ENCODE results near the gene DTWD1.

The DTWD1 gene

GRCh38 chr15:49625460-49626036 lies 4.7 kb downstream of the DTWD1 start:
- Histone ChIP-seq H3K9ac (no peak overlapping the region), H3K4me1 (no peaks in the 10 kb centered on the region), H3K4me2 (ENCODE audit: low read length) (no peak overlapping the region), H3K9me3 (ENCODE audit: control insufficient read depth, low read length) (no peaks in the 10 kb centered on the region), H3K36me3 (ENCODE audit: control insufficient read depth, insufficient read depth, low read length) (no peaks in the 10 kb centered on the region), H3K4me3 (ENCODE audit: low read depth, low read length) (no peak overlapping the region), H3K27ac (no peak overlapping the region), H3K27me3 (ENCODE audit: control insufficient read depth, insufficient read depth, low read length) (no peaks in the 10 kb centered on the region), H2AFZ (no peak overlapping the region), H3K79me2 (no peaks in the 10 kb centered on the region)
- TF ChIP-seq CTCF (IDR thresholded peaks at IDR 0.05) = no peak

DNA sequence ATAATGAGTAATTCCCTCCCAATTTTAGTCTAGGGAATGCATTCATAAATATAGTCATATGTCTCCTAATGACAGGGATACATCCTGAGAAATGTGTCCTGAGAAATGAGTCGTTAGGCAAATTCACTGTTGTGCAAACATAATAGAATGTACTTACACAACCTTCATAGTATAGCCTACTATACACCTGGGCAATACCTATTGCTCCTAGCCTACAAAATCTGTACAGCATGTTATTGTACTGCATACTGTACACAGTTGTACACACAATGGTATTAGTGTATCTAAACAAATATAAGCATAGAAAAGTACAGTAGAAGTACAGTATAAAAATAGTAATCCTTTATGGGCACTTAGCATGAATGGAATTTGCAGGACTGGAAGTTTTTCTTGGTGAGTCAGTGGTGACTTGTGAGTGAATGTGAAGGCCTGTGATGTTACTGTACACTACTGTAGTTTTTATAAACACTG lies 6.6 kb downstream of the DTWD1 start:
- Histone ChIP-seq H3K9me3 (ENCODE audit: control insufficient read depth, low read length) (no peaks in the 10 kb centered on the region), H3K4me1 (no peaks in the 10 kb centered on the region), H3K36me3 (ENCODE audit: control insufficient read depth, insufficient read depth, low read length) (no peaks in the 10 kb centered on the region), H3K9ac (no peak overlapping the region), H3K4me2 (ENCODE audit: low read length) (no peak overlapping the region), H3K4me3 (ENCODE audit: low read depth, low read length) (no peak overlapping the region), H3K27me3 (ENCODE audit: control insufficient read depth, insufficient read depth, low read length) (no peaks in the 10 kb centered on the region), H2AFZ (no peak overlapping the region), H3K27ac (no peak overlapping the region), H3K79me2 (no peaks in the 10 kb centered on the region)
- TF ChIP-seq CTCF (IDR thresholded peaks at IDR 0.05) = no peak

DNA sequence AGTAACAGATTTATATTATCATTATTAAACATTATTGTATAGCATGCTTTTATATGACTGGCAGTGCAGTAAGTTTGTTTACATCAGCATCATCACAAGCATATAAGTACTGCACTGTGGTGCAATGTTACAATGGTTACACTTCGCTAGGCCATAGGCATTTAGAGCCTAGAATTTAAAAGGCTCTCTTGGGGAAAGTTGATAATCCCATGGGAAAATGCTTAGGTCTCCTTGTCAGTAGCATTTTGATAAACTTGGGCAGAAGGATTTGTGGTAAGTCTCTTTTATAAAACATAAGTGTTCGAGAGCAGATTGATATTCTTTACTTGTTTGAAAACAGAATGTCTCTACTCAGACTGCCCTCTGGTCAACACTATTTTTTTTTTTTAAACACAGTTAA lies 7.5 kb downstream of the DTWD1 start:
- H3K27me3 ChIP-seq (ENCODE audit: control insufficient read depth, insufficient read depth, low read length) = no peaks in the 10 kb centered on the region
- TF ChIP-seq CTCF (IDR thresholded peaks at IDR 0.05) = no peak
- H3K4me2 ChIP-seq (ENCODE audit: low read length) = no peak overlapping the region
- H3K36me3 ChIP-seq (ENCODE audit: control insufficient read depth, insufficient read depth, low read length) = no peaks in the 10 kb centered on the region
- H3K27ac ChIP-seq = no peak overlapping the region
- no peak overlapping the region for H2AFZ ChIP-seq
- H3K4me1 ChIP-seq = no peaks in the 10 kb centered on the region
- H3K4me3 ChIP-seq (ENCODE audit: low read depth, low read length) = no peak overlapping the region
- no peak overlapping the region for H3K9ac ChIP-seq
- no peaks in the 10 kb centered on the region for H3K9me3 ChIP-seq (ENCODE audit: control insufficient read depth, low read length)
- no peaks in the 10 kb centered on the region for H3K79me2 ChIP-seq

GRCh38 chr15:49637857-49638256 lies 17.0 kb downstream of the DTWD1 start:
- no peak overlapping the region for H3K4me3 ChIP-seq (ENCODE audit: low read depth, low read length)
- no peaks in the 10 kb centered on the region for H3K4me1 ChIP-seq
- H3K79me2 ChIP-seq = no peaks in the 10 kb centered on the region
- no peaks in the 10 kb centered on the region for H3K9me3 ChIP-seq (ENCODE audit: control insufficient read depth, low read length)
- no peak for TF ChIP-seq CTCF (IDR thresholded peaks at IDR 0.05)
- no peaks in the 10 kb centered on the region for H3K27me3 ChIP-seq (ENCODE audit: control insufficient read depth, insufficient read depth, low read length)
- H2AFZ ChIP-seq = no peak overlapping the region
- H3K4me2 ChIP-seq (ENCODE audit: low read length) = no peak overlapping the region
- no peak overlapping the region for H3K9ac ChIP-seq
- H3K27ac ChIP-seq = no peak overlapping the region
- no peaks in the 10 kb centered on the region for H3K36me3 ChIP-seq (ENCODE audit: control insufficient read depth, insufficient read depth, low read length)

GRCh38 chr15:49644364-49644794 lies 23.5 kb downstream of the DTWD1 start:
- H3K36me3 ChIP-seq (ENCODE audit: control insufficient read depth, insufficient read depth, low read length) = no peaks in the 10 kb centered on the region
- no peaks in the 10 kb centered on the region for H3K9me3 ChIP-seq (ENCODE audit: control insufficient read depth, low read length)
- H3K4me3 ChIP-seq (ENCODE audit: low read depth, low read length) = no peak overlapping the region
- H3K9ac ChIP-seq = no peak overlapping the region
- no peaks in the 10 kb centered on the region for H3K27me3 ChIP-seq (ENCODE audit: control insufficient read depth, insufficient read depth, low read length)
- no peak overlapping the region for H2AFZ ChIP-seq
- H3K79me2 ChIP-seq = no peaks in the 10 kb centered on the region
- H3K4me2 ChIP-seq (ENCODE audit: low read length) = no peak overlapping the region
- no peak for TF ChIP-seq CTCF (IDR thresholded peaks at IDR 0.05)
- H3K27ac ChIP-seq = no peak overlapping the region
- H3K4me1 ChIP-seq = no peaks in the 10 kb centered on the region
